Sigmoid colon (tissue), 7 donors: Measurements from ENCODE around the gene GP5. TPM values are rescaled to one million over a fixed set of nuclear protein-coding genes. Genes with fewer than 3 reads are reported as not detected.

Source experiments
- DNase-seq: peaks from one replicate; pipeline ENCODE4 v3.0.0-alpha.2; 2019
- H3K27ac ChIP-seq, 4 donors: fragments of 200-600 bp; sonication (generic); one replicate each; pipeline ENCODE4 v1.5.1; 2016 to 2019; ENCODE audit warnings: mild to moderate bottlenecking in 1 of 4
- H3K27me3 ChIP-seq, 3 donors: fragments of 200-600 bp; sonication (generic); one replicate each; pipeline ENCODE4 v1.5.1; 2019; ENCODE audit warnings: mild to moderate bottlenecking in 1 of 3
- H3K36me3 ChIP-seq, 4 donors: fragments of 200-600 bp; sonication (generic); one replicate each; pipeline ENCODE4 v1.5.1; 2016 to 2019
- H3K4me1 ChIP-seq, 4 donors: fragments of 200-600 bp; sonication (generic); one replicate each; pipeline ENCODE4 v1.5.1; 2017 to 2019
- H3K4me3 ChIP-seq, 4 donors: fragments of 200-600 bp; sonication (generic); one replicate each; pipeline ENCODE4 v1.5.1; 2017 to 2019; ENCODE audit warnings: mild to moderate bottlenecking in 2 of 4, moderate library complexity in 1 of 4
- H3K9me3 ChIP-seq, 4 donors: fragments of 200-600 bp in 3 of 4; sonication (generic) in 3 of 4; one replicate each; pipeline versions ENCODE4 v1.5.1 to v1.6.1; 2013 to 2019
- EP300 ChIP-seq, 4 donors: sonication (generic); formaldehyde crosslinking; IDR thresholded peaks; one replicate each; pipeline ENCODE4 v1.6.1; 2017; ENCODE audit warnings: antibody characterized with exemption in 4 of 4
- POLR2A ChIP-seq, 2 donors: fragments of 450-650 bp; IDR thresholded peaks; one replicate each; pipeline ENCODE4 v1.6.1; 2016; ENCODE audit warnings: antibody characterized with exemption in 2 of 2, mild to moderate bottlenecking in 2 of 2, moderate library complexity in 2 of 2
- POLR2AphosphoS5 ChIP-seq, 4 donors: sonication (generic); formaldehyde crosslinking; IDR thresholded peaks; one replicate each; pipeline ENCODE4 v1.6.1; 2017; ENCODE audit warnings: antibody characterized with exemption in 4 of 4
- WGBS, 2 donors: extraction: QIAGEN DNeasy Blood & Tissue Kit; methylation state at CpG; one replicate each; pipeline ENCODE4 v1.1.7; 2013; 5-methylcytosine and 5-hydroxymethylcytosine counted together
- intact Hi-C: fragments of 100-400 bp; cut with DNase I; formaldehyde crosslinking; loops from one replicate; pipeline ENCODE4 v1.15.1; 2023
- polyA plus RNA-seq, 3 donors: library from polyadenylated mRNA; stranded (reverse); fragments of 200-250 nt; gene quantifications; one replicate each; pipeline ENCODE4 v1.2.3, GENCODE V29; 2013
- total RNA-seq, 4 donors: library from RNA; depleted of rRNA; stranded (reverse); fragments of >200 nt; gene quantifications; one replicate each; pipeline ENCODE4 v1.1.0, GENCODE V29; 2016
- TF ChIP-seq, protein P1 (sequence below), 4 experiments: fragments of 450-650 bp in 3 of 4; fragments of 200-600 bp in 1 of 4; IDR thresholded peaks; one replicate each; pipeline ENCODE4 v1.5.1; 2016 to 2019; ENCODE audit warnings: antibody characterized with exemption in 4 of 4, mild to moderate bottlenecking in 3 of 4, moderate library complexity in 2 of 4
- donor health status: healthy with polysubstance abuse.
- donor health status: Bipolar disorder and iron deficiency.
- donor health status: healthy.

GP5 gene
- total and polyA plus RNA-seq, 7 donors = 0.14 to 0.69 TPM; not detected in 5

DNA sequence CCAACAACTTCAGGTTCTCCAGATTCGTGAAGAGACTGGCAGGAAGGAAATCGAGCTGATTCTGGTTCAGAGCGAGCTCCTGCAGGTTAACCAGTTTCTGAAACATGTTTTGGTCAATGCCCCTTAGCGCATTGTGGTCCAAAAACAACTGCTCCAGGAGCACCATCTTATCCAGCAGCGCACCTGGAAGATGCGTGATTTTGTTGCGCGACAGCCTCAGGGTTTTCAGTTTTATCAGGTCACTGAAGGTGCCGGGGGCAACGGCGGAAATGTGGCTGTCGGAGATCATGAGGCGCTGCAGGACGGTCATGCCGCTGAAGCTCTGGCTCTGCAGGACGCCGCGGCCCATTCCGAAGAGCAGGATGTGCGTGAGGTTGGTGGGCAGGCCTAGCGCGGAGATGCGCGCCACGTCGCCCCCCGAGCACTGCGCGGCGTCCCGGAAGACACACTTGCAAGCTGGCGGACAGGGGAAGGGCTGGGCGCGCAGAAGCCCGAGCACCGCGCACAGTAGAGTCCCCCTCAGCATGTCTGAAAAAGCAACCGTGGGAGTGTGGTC lies 1.2 kb downstream of the GP5 start:
- H3K4me3 ChIP-seq = peak overlapping the region in 3 of 4 donors; percentile 4 to 31 (median 29)
- intact Hi-C loops = no loop called here
- WGBS, 2 donors = 30 to 80% methylated on average over 38 of the region's 38 CpGs

DNA sequence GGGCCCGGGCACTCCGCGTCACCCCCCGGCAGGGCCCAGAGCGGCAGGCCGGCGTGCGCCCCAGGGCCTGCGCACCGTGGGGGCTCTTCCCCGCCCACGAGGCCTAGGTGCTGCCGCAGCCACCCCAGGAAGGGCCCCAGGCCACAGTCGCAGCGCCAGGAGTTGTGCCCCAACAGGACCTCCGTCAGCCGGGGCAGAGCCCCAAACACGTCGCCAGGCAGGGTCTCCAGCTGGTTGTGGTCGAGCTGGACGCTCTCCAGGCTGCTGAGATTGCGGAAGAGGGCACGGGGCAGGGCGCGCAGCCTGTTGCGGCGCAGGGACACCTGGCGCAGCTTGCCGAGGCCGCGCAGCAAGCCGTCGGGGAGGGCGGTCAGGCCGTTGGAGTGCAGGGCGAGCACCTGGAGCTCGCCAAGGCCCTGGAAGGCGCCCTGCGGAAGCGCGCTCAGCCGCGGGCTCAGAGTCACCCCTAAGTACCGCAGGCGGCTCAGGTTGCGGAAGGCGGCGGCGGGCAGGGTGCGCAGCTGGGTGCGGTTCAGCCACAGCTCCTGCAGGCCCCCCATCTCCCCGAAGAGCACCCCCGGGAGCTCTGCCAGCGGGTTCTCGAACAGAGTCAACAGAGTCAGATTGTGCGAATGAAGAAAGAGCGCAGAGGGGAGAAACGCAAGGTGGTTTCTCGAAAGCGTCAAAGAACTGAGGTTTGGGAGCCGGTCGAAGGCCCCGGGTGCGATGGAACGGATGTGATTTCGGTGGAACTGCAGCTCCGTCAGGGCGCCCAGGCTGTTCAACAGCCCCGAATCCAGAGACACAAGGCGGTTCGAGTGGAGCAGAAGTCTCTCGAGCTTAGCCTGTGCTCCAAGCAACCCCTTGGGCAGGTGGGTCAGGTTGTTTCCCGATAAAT lies 2.0 kb downstream of the GP5 start:
- Histone ChIP-seq H3K4me3 (peak overlapping the region in 3 of 4 donors; percentile 8 to 38 (median 29)), H3K27ac (peak overlapping the region in 2 of 4 donors; percentile 19 to 34), H3K4me1 (peaks cover 0 to 30% (median 23%) of the 10 kb centered on the region in 4 donors), H3K27me3 (peaks cover 0 to 38% (median 19%) of the 10 kb centered on the region in 3 donors), H3K36me3 (no peaks in the 10 kb centered on the region), H3K9me3 (no peaks in the 10 kb centered on the region)
- no peak for DNase-seq
- intact Hi-C loops = no loop called here
- no peak for TF ChIP-seq EP300 (IDR thresholded peaks at IDR 0.05)
- TF ChIP-seq POLR2AphosphoS5 (IDR thresholded peaks at IDR 0.05) = no peak
- TF ChIP-seq POLR2A (IDR thresholded peaks at IDR 0.05) = no peak
- TF ChIP-seq, protein P1, sequence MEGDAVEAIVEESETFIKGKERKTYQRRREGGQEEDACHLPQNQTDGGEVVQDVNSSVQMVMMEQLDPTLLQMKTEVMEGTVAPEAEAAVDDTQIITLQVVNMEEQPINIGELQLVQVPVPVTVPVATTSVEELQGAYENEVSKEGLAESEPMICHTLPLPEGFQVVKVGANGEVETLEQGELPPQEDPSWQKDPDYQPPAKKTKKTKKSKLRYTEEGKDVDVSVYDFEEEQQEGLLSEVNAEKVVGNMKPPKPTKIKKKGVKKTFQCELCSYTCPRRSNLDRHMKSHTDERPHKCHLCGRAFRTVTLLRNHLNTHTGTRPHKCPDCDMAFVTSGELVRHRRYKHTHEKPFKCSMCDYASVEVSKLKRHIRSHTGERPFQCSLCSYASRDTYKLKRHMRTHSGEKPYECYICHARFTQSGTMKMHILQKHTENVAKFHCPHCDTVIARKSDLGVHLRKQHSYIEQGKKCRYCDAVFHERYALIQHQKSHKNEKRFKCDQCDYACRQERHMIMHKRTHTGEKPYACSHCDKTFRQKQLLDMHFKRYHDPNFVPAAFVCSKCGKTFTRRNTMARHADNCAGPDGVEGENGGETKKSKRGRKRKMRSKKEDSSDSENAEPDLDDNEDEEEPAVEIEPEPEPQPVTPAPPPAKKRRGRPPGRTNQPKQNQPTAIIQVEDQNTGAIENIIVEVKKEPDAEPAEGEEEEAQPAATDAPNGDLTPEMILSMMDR (IDR thresholded peaks at IDR 0.05) = no peak
- WGBS, 2 donors = 34 to 78% methylated on average over 73 of the region's 73 CpGs

More for the DNA sequence above, 1.2 kb downstream of the GP5 start:
- TF ChIP-seq POLR2A (IDR thresholded peaks at IDR 0.05) (no peak), EP300 (IDR thresholded peaks at IDR 0.05) (no peak), POLR2AphosphoS5 (IDR thresholded peaks at IDR 0.05) (no peak)
- TF ChIP-seq, protein P1 (IDR thresholded peaks at IDR 0.05) = no peak
- no peak overlapping the region for H3K27ac ChIP-seq
- H3K9me3 ChIP-seq = no peaks in the 10 kb centered on the region
- no peaks in the 10 kb centered on the region for H3K36me3 ChIP-seq
- peaks cover 0 to 38% (median 19%) of the 10 kb centered on the region in 3 donors for H3K27me3 ChIP-seq
- no peak for DNase-seq
- H3K4me1 ChIP-seq = peaks cover 0 to 30% (median 23%) of the 10 kb centered on the region in 4 donors

DNA sequence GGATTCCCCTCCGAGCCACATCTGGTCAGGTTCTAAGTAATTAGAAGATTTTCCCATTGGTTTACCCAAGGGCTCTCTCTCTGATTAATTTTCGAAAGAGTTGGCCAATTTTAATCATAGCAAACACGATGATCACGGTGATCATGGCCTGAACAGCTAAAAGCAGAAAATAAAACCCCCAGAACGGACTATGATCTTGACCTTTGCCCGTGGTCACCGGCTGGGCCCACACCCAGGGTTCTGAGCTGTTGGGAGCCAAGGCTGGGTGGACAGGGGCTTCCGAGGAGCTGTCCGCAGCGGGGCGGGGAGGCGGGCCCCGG lies 2.6 kb downstream of the GP5 start:
- intact Hi-C loops = no loop called here
- 20 to 59% methylated on average over 13 of the region's 13 CpGs for WGBS, 2 donors

DNA sequence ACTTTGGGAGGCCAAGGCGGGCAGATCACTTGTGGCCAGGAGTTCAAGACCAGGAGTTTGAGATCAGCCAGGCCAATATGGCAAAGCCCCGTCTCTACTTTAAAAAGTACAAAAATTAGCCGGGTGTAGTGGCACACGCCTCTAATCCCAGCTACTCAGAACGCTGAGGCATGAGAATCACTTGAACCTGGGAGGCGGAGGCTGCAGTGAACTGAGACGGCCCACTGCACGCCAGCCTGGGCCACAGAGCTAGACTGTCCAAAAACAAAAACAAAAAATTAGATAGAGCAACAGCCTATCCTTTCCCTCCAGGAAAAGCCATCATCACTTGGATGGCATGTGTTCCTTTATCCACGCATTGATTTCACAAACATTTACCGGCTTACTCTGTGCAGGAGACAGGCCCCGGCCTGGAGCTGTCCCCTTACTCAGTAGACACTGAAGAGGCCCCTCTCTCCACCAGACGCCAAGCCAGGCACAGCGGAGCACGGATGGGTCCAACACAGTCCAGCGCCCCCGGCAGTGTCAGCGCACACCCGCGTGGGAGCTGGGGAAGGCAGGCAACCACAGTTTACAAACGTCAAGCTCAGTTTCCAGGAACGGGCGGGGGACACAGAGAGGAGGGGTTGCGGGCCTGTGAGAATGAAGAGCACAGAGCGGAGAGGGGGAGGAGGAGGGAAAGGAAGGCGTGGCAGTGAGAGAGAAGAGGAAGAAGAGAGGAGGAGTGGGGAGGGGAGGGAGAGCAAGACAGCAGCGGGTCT lies 3.1 kb downstream of the GP5 start:
- no peaks in the 10 kb centered on the region for H3K9me3 ChIP-seq
- peaks cover 0 to 30% (median 23%) of the 10 kb centered on the region in 4 donors for H3K4me1 ChIP-seq
- H3K4me3 ChIP-seq = peak overlapping the region in 3 of 4 donors; percentile 8 to 38 (median 29)
- peaks cover 0 to 38% (median 19%) of the 10 kb centered on the region in 3 donors for H3K27me3 ChIP-seq
- WGBS, 2 donors = 47 to 72% methylated on average over 26 of the region's 26 CpGs
- H3K27ac ChIP-seq = peak overlapping the region in 2 of 4 donors; percentile 19 to 34
- DNase-seq = peak; percentile 75
- TF ChIP-seq, protein P1 (IDR thresholded peaks at IDR 0.05) = no peak
- TF ChIP-seq POLR2A (IDR thresholded peaks at IDR 0.05) = no peak
- no peak for TF ChIP-seq EP300 (IDR thresholded peaks at IDR 0.05)
- TF ChIP-seq POLR2AphosphoS5 (IDR thresholded peaks at IDR 0.05) = no peak
- H3K36me3 ChIP-seq = no peaks in the 10 kb centered on the region
- intact Hi-C loops = no loop called here

More for the DNA sequence above, 2.6 kb downstream of the GP5 start:
- Histone ChIP-seq H3K27ac (peak overlapping the region in 2 of 4 donors; percentile 19 to 34), H3K4me1 (peaks cover 0 to 30% (median 23%) of the 10 kb centered on the region in 4 donors), H3K4me3 (peak overlapping the region in 3 of 4 donors; percentile 8 to 38 (median 29)), H3K36me3 (no peaks in the 10 kb centered on the region), H3K9me3 (no peaks in the 10 kb centered on the region), H3K27me3 (peaks cover 0 to 38% (median 19%) of the 10 kb centered on the region in 3 donors)
- TF ChIP-seq EP300 (IDR thresholded peaks at IDR 0.05) (no peak), POLR2AphosphoS5 (IDR thresholded peaks at IDR 0.05) (no peak), POLR2A (IDR thresholded peaks at IDR 0.05) (no peak)
- TF ChIP-seq, protein P1 (IDR thresholded peaks at IDR 0.05) = no peak
- no peak for DNase-seq
